Astrocyte of the hippocampus (primary cell): ENCODE measurements around the gene UTP4.

ENCODE experiments used
- DNase-seq: peaks from one replicate; pipeline ENCODE4 v3.0.0; 2011; ENCODE audit warnings: low read depth, low spot score

The UTP4 gene

DNA sequence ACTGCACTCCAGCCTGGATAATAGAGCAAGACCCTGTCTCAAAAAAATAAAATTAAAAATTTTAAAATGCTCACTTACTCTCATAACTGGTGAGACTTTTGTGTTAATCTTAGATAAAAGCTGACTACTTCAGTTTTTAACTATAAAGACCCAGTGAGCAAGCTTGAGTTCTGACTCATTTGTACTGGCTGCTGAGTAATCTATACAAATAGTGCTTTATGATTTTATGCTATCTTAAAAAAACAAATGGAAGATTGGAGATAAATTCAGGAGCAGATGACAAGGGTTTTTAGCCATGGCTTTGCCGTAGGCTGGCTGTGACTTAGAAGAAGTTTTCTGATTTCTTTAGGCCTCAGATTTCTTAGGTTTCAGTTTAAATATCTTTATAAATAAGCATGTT, 85.0 kb downstream of the UTP4 start:
- DNase-seq = peak; percentile 33
